HG03039 (cell line): ENCODE measurements around the gene TPGS2.

Source experiments
- ATAC-seq: cut with Tn5 transposase; IDR thresholded peaks from one replicate; pipeline ENCODE4 v1.9.1; 2021; ENCODE audit warnings: mild to moderate bottlenecking, moderate library complexity; ENCODE audit not compliant: unreplicated experiment

TPGS2 gene

GRCh38 chr18:36744261-36744876 is 84.4 kb downstream of the TPGS2 start:
- ATAC-seq: no peak
